Gastrocnemius medialis (tissue), 4 donors: ENCODE measurements around the gene MKNK2. TPM values are rescaled to one million over a fixed set of nuclear protein-coding genes. Genes with fewer than 3 reads are reported as not detected.

Experiments
- ATAC-seq, 2 donors: fragments of 150-250 bp; one replicate each; pipeline ENCODE4 v1.9.1; 2016
- DNase-seq, 2 donors: peaks; one replicate each; pipeline ENCODE4 v3.0.0-alpha.2; 2019
- H3K27ac ChIP-seq, 4 donors: fragments of 200-600 bp; sonication (generic); 1 replicate in 1 of 4; 2 replicates in 3 of 4; pipeline ENCODE4 v1.5.1; 2016 to 2018; ENCODE audit warnings: mild to moderate bottlenecking in 2 of 4, moderate library complexity in 1 of 4
- H3K27me3 ChIP-seq, 3 donors: fragments of 200-600 bp; sonication (generic) in 2 of 3; 1 replicate in 1 of 3; 2 replicates in 2 of 3; pipeline versions ENCODE4 v1.5.1 to v1.6.0; 2016 to 2019; ENCODE audit warnings: mild to moderate bottlenecking in 1 of 3, moderate library complexity in 1 of 3
- H3K36me3 ChIP-seq, 2 donors: fragments of 200-600 bp; sonication (generic) in 1 of 2; one replicate each; pipeline ENCODE4 v1.5.1; 2017 to 2018
- H3K4me1 ChIP-seq, 2 donors: fragments of 200-600 bp; sonication (generic) in 1 of 2; one replicate each; pipeline ENCODE4 v1.5.1; 2016 to 2017; ENCODE audit warnings: mild to moderate bottlenecking in 2 of 2
- H3K4me3 ChIP-seq, 4 donors: fragments of 200-600 bp; sonication (generic) in 3 of 4; 1 replicate in 1 of 4; 2 replicates in 3 of 4; pipeline ENCODE4 v1.5.1; 2016 to 2019; ENCODE audit warnings: mild to moderate bottlenecking in 2 of 4
- H3K9me3 ChIP-seq, 3 donors: fragments of 200-600 bp; sonication (generic) in 2 of 3; 1 replicate in 1 of 3; 2 replicates in 2 of 3; pipeline ENCODE4 v1.5.1; 2016 to 2019
- POLR2A ChIP-seq, 2 donors: fragments of 450-650 bp; IDR thresholded peaks; one replicate each; pipeline ENCODE4 v1.6.1; 2017; ENCODE audit warnings: antibody characterized with exemption in 2 of 2, mild to moderate bottlenecking in 2 of 2, moderate library complexity in 2 of 2
- in situ Hi-C, 4 donors: fragments of 200-750 bp; cut with MboI; loops; one replicate each; pipeline versions ENCODE4 v1.15.0 to v1.8.0; 2017; ENCODE audit warnings: low sequenced_read_pairs in 4 of 4
- intact Hi-C: fragments of 100-400 bp; cut with DNase I; formaldehyde crosslinking; loops from one replicate; pipeline ENCODE4 v1.15.1; 2023; ENCODE audit warnings: low total_unique reads
- total RNA-seq, 4 donors: library from RNA; depleted of rRNA; stranded (reverse); fragments of >200 nt; gene quantifications; one replicate each; pipeline versions ENCODE4 v1.1.0 to v1.2.3, GENCODE V29; 2016
- TF ChIP-seq, protein P1 (sequence below), 5 experiments: fragments of 450-650 bp in 3 of 5; fragments of 200-600 bp in 2 of 5; sonication (generic) in 2 of 5; IDR thresholded peaks in 4 of 5; conservative IDR thresholded peaks in 1 of 5; 1 replicate in 4 of 5; 2 replicates in 1 of 5; pipeline ENCODE4 v1.5.1; 2016 to 2019; ENCODE audit warnings: antibody characterized with exemption in 5 of 5, mild to moderate bottlenecking in 3 of 5, moderate library complexity in 3 of 5

The MKNK2 gene
- total RNA-seq, 4 donors from 2014 or later: 1,858 to 2,149 (median 1,965) TPM

DNA sequence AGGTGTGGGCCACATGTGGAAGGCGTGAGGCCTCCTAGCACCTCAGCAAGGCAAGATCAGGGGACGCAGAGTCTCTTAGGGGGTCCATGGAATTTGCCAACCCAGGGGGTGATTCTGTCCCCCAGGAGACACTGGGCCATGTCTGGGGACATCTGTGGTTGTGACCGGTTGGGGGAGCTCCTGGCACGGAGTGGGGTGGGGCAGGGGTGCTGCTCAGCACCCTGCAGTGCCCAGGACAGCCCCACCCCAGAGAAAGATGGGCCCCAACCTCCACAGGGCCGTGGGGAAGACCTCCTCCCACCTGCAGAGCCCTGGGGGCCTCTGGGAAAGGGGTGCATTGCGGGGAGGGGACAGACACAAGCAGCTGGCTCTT is 4.0 kb downstream of the MKNK2 start:
- H3K27ac ChIP-seq: peak overlapping the region; percentile 96 to 100 (median 100)
- no peaks in the 10 kb centered on the region for H3K27me3 ChIP-seq
- intact Hi-C loops: no loop called here
- no peaks in the 10 kb centered on the region for H3K9me3 ChIP-seq
- DNase-seq (peak in 1 of 2 donors; percentile 35), ATAC-seq (no peak)
- peaks cover 0 to 23% of the 10 kb centered on the region in 2 donors for H3K36me3 ChIP-seq
- H3K4me3 ChIP-seq: peak overlapping the region; percentile 82 to 100 (median 95)
- no peak for TF ChIP-seq POLR2A (IDR thresholded peaks at IDR 0.05)
- TF ChIP-seq, protein P1, sequence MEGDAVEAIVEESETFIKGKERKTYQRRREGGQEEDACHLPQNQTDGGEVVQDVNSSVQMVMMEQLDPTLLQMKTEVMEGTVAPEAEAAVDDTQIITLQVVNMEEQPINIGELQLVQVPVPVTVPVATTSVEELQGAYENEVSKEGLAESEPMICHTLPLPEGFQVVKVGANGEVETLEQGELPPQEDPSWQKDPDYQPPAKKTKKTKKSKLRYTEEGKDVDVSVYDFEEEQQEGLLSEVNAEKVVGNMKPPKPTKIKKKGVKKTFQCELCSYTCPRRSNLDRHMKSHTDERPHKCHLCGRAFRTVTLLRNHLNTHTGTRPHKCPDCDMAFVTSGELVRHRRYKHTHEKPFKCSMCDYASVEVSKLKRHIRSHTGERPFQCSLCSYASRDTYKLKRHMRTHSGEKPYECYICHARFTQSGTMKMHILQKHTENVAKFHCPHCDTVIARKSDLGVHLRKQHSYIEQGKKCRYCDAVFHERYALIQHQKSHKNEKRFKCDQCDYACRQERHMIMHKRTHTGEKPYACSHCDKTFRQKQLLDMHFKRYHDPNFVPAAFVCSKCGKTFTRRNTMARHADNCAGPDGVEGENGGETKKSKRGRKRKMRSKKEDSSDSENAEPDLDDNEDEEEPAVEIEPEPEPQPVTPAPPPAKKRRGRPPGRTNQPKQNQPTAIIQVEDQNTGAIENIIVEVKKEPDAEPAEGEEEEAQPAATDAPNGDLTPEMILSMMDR (IDR thresholded peaks at IDR 0.05 in 4 of 5, conservative IDR thresholded peaks at IDR 0.05 in 1 of 5): no peak
- peaks cover 74 to 78% of the 10 kb centered on the region in 2 donors for H3K4me1 ChIP-seq
- in situ Hi-C loops: no loop called here

DNA sequence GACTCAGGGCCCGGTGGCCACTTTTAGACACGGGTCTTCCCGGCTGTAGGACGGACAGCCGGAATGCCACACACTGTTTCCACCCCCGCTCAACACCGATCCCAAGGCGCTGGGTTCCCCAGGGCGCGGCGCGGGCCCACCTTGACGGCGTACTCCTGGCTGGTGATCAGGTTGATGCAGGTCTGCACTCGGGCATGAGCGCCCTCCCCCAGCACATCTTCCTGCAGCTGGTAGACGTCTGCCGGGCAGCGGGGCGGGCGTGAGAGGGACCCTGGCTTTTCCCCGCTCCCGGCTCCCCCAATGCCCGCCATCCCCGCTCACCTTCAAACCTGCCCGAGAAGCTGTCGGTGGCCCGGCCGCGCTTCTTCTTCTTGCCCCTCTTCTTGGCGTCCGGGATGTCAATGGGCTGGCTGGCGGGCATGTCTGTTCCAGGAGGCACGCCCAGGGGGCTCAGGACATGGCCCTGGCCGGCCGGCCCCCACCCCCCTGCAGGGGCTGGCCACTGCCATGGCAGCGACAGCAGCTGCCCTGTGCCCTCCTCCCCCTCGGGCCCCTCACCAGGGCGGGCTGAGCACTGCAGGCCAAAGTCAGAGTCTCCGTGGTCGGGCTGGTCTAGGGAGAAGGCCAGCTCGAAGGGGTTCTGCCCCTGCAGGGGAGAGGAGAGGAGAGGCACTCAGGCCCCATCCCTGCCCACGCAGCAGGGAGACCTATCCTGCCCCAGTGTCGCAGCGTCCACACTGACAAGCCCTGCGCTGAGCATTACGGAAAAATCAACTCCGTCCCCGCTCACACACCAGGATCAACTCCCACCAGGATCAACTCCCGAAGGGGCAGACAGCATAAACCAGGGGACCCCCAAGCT is 4.8 kb downstream of the MKNK2 start:
- in situ Hi-C loops (no loop called here), intact Hi-C loops (no loop called here)
- TF ChIP-seq POLR2A (IDR thresholded peaks at IDR 0.05): no peak
- TF ChIP-seq, protein P1 (IDR thresholded peaks at IDR 0.05 in 4 of 5, conservative IDR thresholded peaks at IDR 0.05 in 1 of 5): no peak
- Histone ChIP-seq H3K4me1 (peaks cover 73 to 77% of the 10 kb centered on the region in 2 donors), H3K27me3 (no peaks in the 10 kb centered on the region), H3K9me3 (no peaks in the 10 kb centered on the region), H3K4me3 (peak overlapping the region; percentile 82 to 100 (median 95)), H3K27ac (peak overlapping the region; percentile 96 to 100 (median 100)), H3K36me3 (peaks cover 0 to 27% of the 10 kb centered on the region in 2 donors)
- ATAC-seq (no peak), DNase-seq (peak; percentile 5 to 59)

- intact Hi-C loops (no loop called here), in situ Hi-C loops (no loop called here)
- peaks cover 80 to 84% of the 10 kb centered on the region in 2 donors for H3K4me1 ChIP-seq
- DNase-seq (peak; percentile 84 to 96), ATAC-seq (peak; percentile 14 to 32)
- peak overlapping the region; percentile 82 to 100 (median 95) for H3K4me3 ChIP-seq
- TF ChIP-seq, protein P1 (IDR thresholded peaks at IDR 0.05 in 4 of 5, conservative IDR thresholded peaks at IDR 0.05 in 1 of 5): no peak
- peak; percentile 51 to 90 for TF ChIP-seq POLR2A (IDR thresholded peaks at IDR 0.05)
- peak overlapping the region; percentile 96 to 100 (median 100) for H3K27ac ChIP-seq
- H3K9me3 ChIP-seq: no peaks in the 10 kb centered on the region
- H3K36me3 ChIP-seq: peaks cover 0 to 34% of the 10 kb centered on the region in 2 donors
- H3K27me3 ChIP-seq: no peaks in the 10 kb centered on the region
Observed at GRCh38 chr19:2045501-2046045, 5.5 kb downstream of the MKNK2 start.

DNA sequence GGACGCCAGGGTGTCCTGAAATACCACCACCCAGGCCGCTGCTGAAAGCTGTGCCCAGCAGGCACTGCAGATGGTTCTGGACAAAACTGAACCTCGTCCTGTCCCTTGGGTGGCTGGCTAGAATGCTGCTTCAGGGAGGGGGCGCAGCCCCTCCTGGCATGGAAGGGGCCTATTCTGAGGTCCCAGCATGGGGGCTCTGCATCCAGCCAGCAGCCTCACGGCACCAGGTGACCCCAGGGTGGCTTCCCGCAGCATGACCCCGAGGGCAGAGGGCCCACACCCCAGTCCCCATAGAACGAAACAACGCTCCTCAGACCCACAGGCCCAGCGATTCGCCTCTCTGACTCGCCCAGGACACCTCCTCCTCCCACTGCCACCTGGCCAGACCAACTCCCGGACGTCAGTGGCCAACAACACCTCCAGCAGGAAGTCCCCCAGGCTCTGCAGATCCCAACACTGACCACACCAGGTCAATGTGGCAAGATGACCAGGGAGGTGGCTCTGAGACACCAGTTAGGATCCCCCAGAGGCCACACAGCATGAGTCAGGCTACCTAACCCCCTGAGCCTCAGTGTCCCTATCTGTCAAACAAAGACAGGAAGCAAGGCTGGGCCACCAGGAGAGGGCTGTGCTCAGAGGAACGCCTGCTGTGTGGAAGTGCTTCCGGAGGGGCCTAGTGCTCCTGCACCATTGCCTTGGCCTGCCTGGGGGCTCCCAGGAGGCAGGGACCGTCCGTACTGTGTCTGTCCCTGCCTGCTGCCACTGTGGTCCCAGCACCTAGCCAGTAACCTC is 6.1 kb downstream of the MKNK2 start:
- no peak for ATAC-seq
- intact Hi-C loops: no loop called here
- in situ Hi-C loops: no loop called here
- H3K36me3 ChIP-seq: peaks cover 0 to 40% of the 10 kb centered on the region in 2 donors
- H3K27ac ChIP-seq: peak overlapping the region; percentile 96 to 100 (median 100)
- DNase-seq: peak; percentile 6 to 45
- H3K9me3 ChIP-seq: no peaks in the 10 kb centered on the region
- peak overlapping the region; percentile 14 to 100 (median 95) for H3K4me3 ChIP-seq
- H3K4me1 ChIP-seq: peaks cover 81 to 88% of the 10 kb centered on the region in 2 donors
- TF ChIP-seq, protein P1 (IDR thresholded peaks at IDR 0.05 in 4 of 5, conservative IDR thresholded peaks at IDR 0.05 in 1 of 5): no peak
- TF ChIP-seq POLR2A (IDR thresholded peaks at IDR 0.05): no peak
- H3K27me3 ChIP-seq: no peaks in the 10 kb centered on the region
